IPS-20b (cell line): ENCODE data around the gene MAP7.

Source experiments
- H3K27ac ChIP-seq: one replicate; pipeline ENCODE4 v1.5.1; 2013; ENCODE audit warnings: low read length
- H3K27me3 ChIP-seq: 2 replicates; pipeline ENCODE4 v1.6.1; 2013; ENCODE audit warnings: mild to moderate bottlenecking, low read length, inconsistent platforms; ENCODE audit not compliant: insufficient read depth
- H3K36me3 ChIP-seq: 2 replicates; pipeline ENCODE4 v1.6.1; 2013; ENCODE audit warnings: low read depth, mild to moderate bottlenecking, inconsistent platforms, low read length, moderate library complexity; ENCODE audit not compliant: insufficient read depth
- H3K4me1 ChIP-seq: 2 replicates; pipeline ENCODE4 v1.6.1; 2013; ENCODE audit warnings: mild to moderate bottlenecking, control low read depth, inconsistent platforms, low read length, moderate library complexity; ENCODE audit not compliant: insufficient read depth
- H3K4me3 ChIP-seq: 2 replicates; pipeline ENCODE4 v1.5.1; 2013; ENCODE audit warnings: mild to moderate bottlenecking, low read length, inconsistent platforms
- H3K9ac ChIP-seq: 2 replicates; pipeline ENCODE4 v1.6.1; 2013; ENCODE audit warnings: low read depth, mild to moderate bottlenecking, inconsistent platforms, low read length, moderate library complexity
- H3K9me3 ChIP-seq: 2 replicates; pipeline ENCODE4 v1.6.1; 2013; ENCODE audit warnings: mild to moderate bottlenecking, low read depth, low read length, inconsistent platforms; ENCODE audit not compliant: insufficient read depth

Gene MAP7

GRCh38 chr6:136411453-136412354 lies 138.5 kb downstream of the MAP7 start:
- no peak overlapping the region for H3K4me3 ChIP-seq
- no peak overlapping the region for H3K9ac ChIP-seq
- no peaks in the 10 kb centered on the region for H3K27me3 ChIP-seq
- peaks cover 15% of the 10 kb centered on the region for H3K4me1 ChIP-seq
- peaks cover 19% of the 10 kb centered on the region; the same call in 1 of the 2 replicates for H3K36me3 ChIP-seq
- no peaks in the 10 kb centered on the region for H3K9me3 ChIP-seq
- H3K27ac ChIP-seq: no peak overlapping the region

GRCh38 chr6:136411025-136411325 lies 139.2 kb downstream of the MAP7 start:
- Histone ChIP-seq H3K27me3 (no peaks in the 10 kb centered on the region), H3K9ac (no peak overlapping the region), H3K4me1 (peaks cover 15% of the 10 kb centered on the region), H3K36me3 (peaks cover 19% of the 10 kb centered on the region; the same call in 1 of the 2 replicates), H3K9me3 (no peaks in the 10 kb centered on the region), H3K27ac (no peak overlapping the region), H3K4me3 (no peak overlapping the region)

GRCh38 chr6:136410201-136411024 lies 139.8 kb downstream of the MAP7 start:
- no peaks in the 10 kb centered on the region for H3K9me3 ChIP-seq
- H3K9ac ChIP-seq: no peak overlapping the region
- H3K4me3 ChIP-seq: no peak overlapping the region
- no peaks in the 10 kb centered on the region for H3K27me3 ChIP-seq
- H3K27ac ChIP-seq: no peak overlapping the region
- H3K36me3 ChIP-seq: peaks cover 19% of the 10 kb centered on the region; the same call in 1 of the 2 replicates
- peaks cover 15% of the 10 kb centered on the region for H3K4me1 ChIP-seq

- Histone ChIP-seq H3K9ac (no peak overlapping the region), H3K36me3 (peaks cover 19% of the 10 kb centered on the region; the same call in 1 of the 2 replicates), H3K9me3 (no peaks in the 10 kb centered on the region), H3K4me1 (peaks cover 15% of the 10 kb centered on the region), H3K27me3 (no peaks in the 10 kb centered on the region), H3K27ac (no peak overlapping the region), H3K4me3 (no peak overlapping the region)
Observed at GRCh38 chr6:136409597-136409996, 140.6 kb downstream of the MAP7 start.

- peaks cover 19% of the 10 kb centered on the region; the same call in 1 of the 2 replicates for H3K36me3 ChIP-seq
- H3K9me3 ChIP-seq: no peaks in the 10 kb centered on the region
- H3K4me3 ChIP-seq: no peak overlapping the region
- H3K27ac ChIP-seq: no peak overlapping the region
- peaks cover 15% of the 10 kb centered on the region for H3K4me1 ChIP-seq
- no peak overlapping the region for H3K9ac ChIP-seq
- no peaks in the 10 kb centered on the region for H3K27me3 ChIP-seq
Observed at GRCh38 chr6:136408204-136408603, 142.0 kb downstream of the MAP7 start.

GRCh38 chr6:136405420-136406029 lies 144.7 kb downstream of the MAP7 start:
- no peak overlapping the region for H3K4me3 ChIP-seq
- no peaks in the 10 kb centered on the region for H3K9me3 ChIP-seq
- H3K9ac ChIP-seq: no peak overlapping the region
- H3K4me1 ChIP-seq: peaks cover 9% of the 10 kb centered on the region; the same call in 1 of the 2 replicates
- H3K27ac ChIP-seq: no peak overlapping the region
- H3K36me3 ChIP-seq: peaks cover 12% of the 10 kb centered on the region; the same call in 1 of the 2 replicates
- no peaks in the 10 kb centered on the region for H3K27me3 ChIP-seq

GRCh38 chr6:136404627-136405419 lies 145.4 kb downstream of the MAP7 start:
- no peaks in the 10 kb centered on the region for H3K27me3 ChIP-seq
- H3K4me1 ChIP-seq: 0 out of 2 replicates have a peak, but pooled peaks cover 2% of the 10 kb centered on the region
- no peak overlapping the region for H3K9ac ChIP-seq
- no peak overlapping the region for H3K27ac ChIP-seq
- H3K4me3 ChIP-seq: no peak overlapping the region
- H3K9me3 ChIP-seq: no peaks in the 10 kb centered on the region
- peaks cover 6% of the 10 kb centered on the region; the same call in 1 of the 2 replicates for H3K36me3 ChIP-seq

- Histone ChIP-seq H3K9me3 (no peaks in the 10 kb centered on the region), H3K27me3 (no peaks in the 10 kb centered on the region), H3K9ac (no peak overlapping the region), H3K4me3 (no peak overlapping the region), H3K4me1 (no peaks in the 10 kb centered on the region), H3K27ac (no peak overlapping the region), H3K36me3 (peaks cover 4% of the 10 kb centered on the region; the same call in 1 of the 2 replicates)
Observed at GRCh38 chr6:136404007-136404406, 146.2 kb downstream of the MAP7 start.

- Histone ChIP-seq H3K27me3 (no peaks in the 10 kb centered on the region), H3K4me3 (no peak overlapping the region), H3K4me1 (no peaks in the 10 kb centered on the region), H3K27ac (no peak overlapping the region), H3K9me3 (no peaks in the 10 kb centered on the region), H3K9ac (no peak overlapping the region), H3K36me3 (peaks cover 4% of the 10 kb centered on the region; the same call in 1 of the 2 replicates)
Observed at GRCh38 chr6:136403110-136403980, 146.9 kb downstream of the MAP7 start.

- no peaks in the 10 kb centered on the region for H3K4me1 ChIP-seq
- peaks cover 4% of the 10 kb centered on the region; the same call in 1 of the 2 replicates for H3K36me3 ChIP-seq
- H3K9ac ChIP-seq: no peak overlapping the region
- H3K27ac ChIP-seq: no peak overlapping the region
- H3K9me3 ChIP-seq: no peaks in the 10 kb centered on the region
- H3K27me3 ChIP-seq: no peaks in the 10 kb centered on the region
- no peak overlapping the region for H3K4me3 ChIP-seq
Observed at GRCh38 chr6:136401749-136402148, 148.5 kb downstream of the MAP7 start.
